Sigmoid colon (tissue), 4 donors: ENCODE data around the gene CPT2.

Experiments used
- CTCF ChIP-seq, 4 experiments: fragments of 450-650 bp in 3 of 4; fragments of 200-600 bp in 1 of 4; IDR thresholded peaks; one replicate each; pipeline ENCODE4 v1.5.1; 2016 to 2019; ENCODE audit warnings: antibody characterized with exemption in 4 of 4, mild to moderate bottlenecking in 3 of 4, moderate library complexity in 2 of 4
- EP300 ChIP-seq, 4 donors: sonication (generic); formaldehyde crosslinking; IDR thresholded peaks; one replicate each; pipeline ENCODE4 v1.6.1; 2017; ENCODE audit warnings: antibody characterized with exemption in 4 of 4
- POLR2A ChIP-seq, 2 donors: fragments of 450-650 bp; IDR thresholded peaks; one replicate each; pipeline ENCODE4 v1.6.1; 2016; ENCODE audit warnings: antibody characterized with exemption in 2 of 2, mild to moderate bottlenecking in 2 of 2, moderate library complexity in 2 of 2
- POLR2AphosphoS5 ChIP-seq, 4 donors: sonication (generic); formaldehyde crosslinking; IDR thresholded peaks; one replicate each; pipeline ENCODE4 v1.6.1; 2017; ENCODE audit warnings: antibody characterized with exemption in 4 of 4

GRCh38 chr1:53182111-53182593 lies 14.5 kb upstream of the CPT2 start:
- TF ChIP-seq CTCF (IDR thresholded peaks at IDR 0.05) (peak; percentile 78 to 89 (median 86)), POLR2A (IDR thresholded peaks at IDR 0.05) (no peak), POLR2AphosphoS5 (IDR thresholded peaks at IDR 0.05) (no peak), EP300 (IDR thresholded peaks at IDR 0.05) (no peak)
